K562 (cell line): ENCODE data around the gene DGKE. TPM values are rescaled to one million over a fixed set of nuclear protein-coding genes. Genes with fewer than 3 reads are reported as not detected.
A peak's percentile ranks its signal among the peaks of the same experiment; 100 is the strongest.

Source experiments
- BRD9 ChIP-seq: fragments of 450-650 bp; IDR thresholded peaks from 2 replicates; pipeline ENCODE4 v1.6.1; 2018; ENCODE audit warnings: low read depth; ENCODE audit not compliant: partially characterized antibody
- CBFA2T2 ChIP-seq: fragments of 450-650 bp; conservative IDR thresholded peaks from 2 replicates; pipeline ENCODE4 v1.6.1; 2017; ENCODE audit warnings: mild to moderate bottlenecking
- CC2D1A ChIP-seq: fragments of 450-650 bp; IDR thresholded peaks from 2 replicates; pipeline ENCODE4 v1.6.1; 2017; ENCODE audit warnings: mild to moderate bottlenecking
- COPS2 ChIP-seq: fragments of 450-650 bp; conservative IDR thresholded peaks from 2 replicates; pipeline ENCODE4 v1.6.1; 2016; ENCODE audit warnings: mild to moderate bottlenecking, moderate library complexity
- ERF ChIP-seq: fragments of 450-650 bp; formaldehyde crosslinking; IDR thresholded peaks from 2 replicates; pipeline ENCODE4 v1.4.0; 2020; ENCODE audit warnings: mild to moderate bottlenecking, mixed read lengths
- FOSL1 ChIP-seq: fragments of 200-800 bp; sonication (Bioruptor generic); conservative IDR thresholded peaks from 2 replicates; pipeline ENCODE4 v1.6.1; 2016; ENCODE audit warnings: missing genetic modification characterization, missing compliant biosample characterization
- FOXP4 ChIP-seq: sonication (generic); formaldehyde crosslinking; IDR thresholded peaks from 2 replicates; pipeline ENCODE4 v1.8.0; 2022; ENCODE audit warnings: mild to moderate bottlenecking, missing genetic modification reagents, borderline replicate concordance
- KLF16 ChIP-seq: IDR thresholded peaks from 2 replicates; pipeline ENCODE4 v1.6.1; 2016; ENCODE audit warnings: antibody characterized with exemption
- MTF1 ChIP-seq: fragments of 250-450 bp; sonication (Bioruptor Pico); IDR thresholded peaks from 2 replicates; pipeline ENCODE4 v1.9.0; 2021; ENCODE audit warnings: moderate library complexity, mild to moderate bottlenecking, inconsistent platforms, borderline replicate concordance
- NCOA2 ChIP-seq, 2 experiments: fragments of 450-650 bp; IDR thresholded peaks; 2 replicates each; pipeline ENCODE4 v1.6.1; 2018; ENCODE audit warnings: mild to moderate bottlenecking in 2 of 2, moderate library complexity in 1 of 2; ENCODE audit not compliant: partially characterized antibody in 2 of 2
- NR3C1 ChIP-seq: sonication (generic); formaldehyde crosslinking; IDR thresholded peaks from 2 replicates; pipeline ENCODE4 v1.8.1; 2022; ENCODE audit warnings: missing genetic modification reagents
- PCBP1 ChIP-seq: fragments of 200-400 bp; formaldehyde crosslinking; IDR thresholded peaks from 2 replicates; pipeline ENCODE4 v1.6.1; 2018; ENCODE audit warnings: mild to moderate bottlenecking, low read depth, low read length; ENCODE audit not compliant: poor library complexity, severe bottlenecking
- PML ChIP-seq: IDR thresholded peaks from 2 replicates; pipeline ENCODE4 v1.6.1; 2012; ENCODE audit warnings: low read length, inconsistent platforms
- PYGO2 ChIP-seq: fragments of 450-650 bp; IDR thresholded peaks from 2 replicates; pipeline ENCODE4 v1.6.1; 2016; ENCODE audit warnings: mild to moderate bottlenecking, missing genetic modification characterization, moderate library complexity, missing compliant biosample characterization
- SRSF1 ChIP-seq: fragments of 200-400 bp; formaldehyde crosslinking; IDR thresholded peaks from 2 replicates; pipeline ENCODE4 v1.6.1; 2017; ENCODE audit warnings: mild to moderate bottlenecking, low read depth, low read length, moderate library complexity
- THAP7 ChIP-seq: fragments of 250-450 bp; sonication (Bioruptor Pico); IDR thresholded peaks from 2 replicates; pipeline ENCODE4 v1.5.0; 2021
- XRCC5 ChIP-seq: fragments of 200-400 bp; formaldehyde crosslinking; IDR thresholded peaks from 2 replicates; pipeline ENCODE4 v1.6.1; 2017; ENCODE audit warnings: low read depth, mild to moderate bottlenecking, low read length
- ZNF224 ChIP-seq: sonication (generic); formaldehyde crosslinking; IDR thresholded peaks from 2 replicates; pipeline ENCODE4 v1.8.0; 2022; ENCODE audit warnings: mild to moderate bottlenecking, missing genetic modification reagents
- ZNF41 ChIP-seq: fragments of 250-450 bp; sonication (Bioruptor Pico); conservative IDR thresholded peaks from 2 replicates; pipeline ENCODE4 v1.4.0; 2020; ENCODE audit warnings: mild to moderate bottlenecking
- ZNF431 ChIP-seq: sonication (generic); formaldehyde crosslinking; IDR thresholded peaks from 2 replicates; pipeline ENCODE4 v1.8.0; 2022; ENCODE audit warnings: mild to moderate bottlenecking, missing genetic modification reagents
- ZNF584 ChIP-seq: fragments of 200-800 bp; sonication (Bioruptor generic); IDR thresholded peaks from 2 replicates; pipeline ENCODE4 v1.6.1; 2016; ENCODE audit warnings: low read depth, mild to moderate bottlenecking, missing genetic modification characterization, missing compliant biosample characterization
- ZNF696 ChIP-seq: fragments of 250-450 bp; sonication (Bioruptor Pico); conservative IDR thresholded peaks from 2 replicates; pipeline ENCODE4 v1.4.0; 2020; ENCODE audit warnings: mild to moderate bottlenecking, moderate library complexity
- polyA plus RNA-seq, 8 experiments: library from polyadenylated mRNA; depleted of rRNA in 4 of 8; stranded (reverse) in 5 of 8; unstranded in 3 of 8; fragments of >200 nt; fragmentation: Nextera tagmentation in 2 of 8; fragmentation: Illumina TruSeq in 1 of 8; extraction: Ambion mirVana in 2 of 8; extraction: Trizol in 1 of 8; gene quantifications; 2 replicates each; pipeline versions ENCODE4 v1.2.1 to v1.2.3, GENCODE V29; 2011 to 2014; ENCODE audit warnings: inconsistent platforms in 1 of 8, missing spikeins in 1 of 8
- total RNA-seq, 7 experiments: library from RNA; depleted of rRNA in 6 of 7; stranded (reverse); fragments of >200 nt in 6 of 7; fragmentation: Illumina TruSeq in 2 of 7; extraction: Trizol in 2 of 7; gene quantifications; 2 replicates each; pipeline versions ENCODE4 v1.2.1 to v1.2.3, GENCODE V29; 2011 to 2021; ENCODE audit warnings: low replicate concordance in 1 of 7
- TF ChIP-seq, protein P1 (sequence below), 2 experiments: IDR thresholded peaks; 2 replicates each; pipeline ENCODE4 v1.6.1; 2012; ENCODE audit warnings: improper control_type of control experiment in 2 of 2, low read depth in 2 of 2, low read length in 2 of 2, borderline replicate concordance in 1 of 2
- TF ChIP-seq, protein P2 (sequence below): fragments of 250-450 bp; sonication (Bioruptor Pico); IDR thresholded peaks from 2 replicates; pipeline ENCODE4 v1.4.0; 2020; ENCODE audit warnings: borderline replicate concordance

Gene DGKE
- total and polyA plus RNA-seq, 9 of the 15 experiments (the other 6 are each of a cell fraction or from before 2014, with no cell fraction given) = 1.3 to 9.9 (median 5.9) TPM

DNA sequence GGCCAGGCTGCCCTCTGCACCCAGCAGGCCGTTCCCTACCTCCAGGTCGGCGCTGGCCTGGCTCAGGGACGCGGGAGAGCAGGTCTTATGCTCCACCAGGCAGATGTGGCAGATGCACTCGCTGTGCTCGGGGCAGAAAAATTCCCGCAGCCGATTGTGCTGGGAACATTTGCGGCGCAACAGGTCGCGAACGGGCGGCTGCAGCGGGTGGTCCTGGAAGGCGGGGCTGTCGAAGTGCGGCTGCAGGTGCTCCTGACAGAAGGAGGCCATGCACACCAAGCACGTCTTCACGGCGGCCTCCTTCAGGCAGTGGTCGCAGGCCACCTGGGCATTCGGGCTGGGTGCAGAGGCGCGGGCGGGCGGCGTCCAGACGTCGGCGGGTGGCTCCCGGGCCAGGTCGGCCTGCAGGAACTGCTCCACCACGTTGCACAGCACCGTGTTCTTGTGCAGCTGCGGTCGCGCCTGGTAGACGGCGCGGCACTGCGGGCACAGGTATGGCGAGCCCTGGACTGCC lies 79.5 kb downstream of the DGKE start (continued):
- TF ChIP-seq FOXP4 (CRISPR knock-in tag) (no peak), ZNF696 (no peak), NR3C1 (0 out of 2 replicates have a peak, but pooled peaks have one; percentile 61), ERF (no peak), XRCC5 (no peak), KLF16 (no peak), SRSF1 (0 out of 2 replicates have a peak, but pooled peaks have one; percentile 2), FOSL1 (tag) (0 out of 2 replicates have a peak, but pooled peaks have one; percentile 1), CBFA2T2 (no peak), ZNF431 (CRISPR knock-in tag) (peak; percentile 68), ZNF584 (no peak), COPS2 (no peak), ZNF224 (CRISPR knock-in tag) (no peak), NCOA2 (IDR thresholded peaks at IDR 0.05; ENCODE audit: partially characterized antibody in 2 of 2) (no peak), PCBP1 (no peak), CC2D1A (no peak), MTF1 (CRISPR knock-in tag) (no peak), PYGO2 (tag) (no peak), THAP7 (CRISPR knock-in tag) (no peak), BRD9 (no peak), PML (no peak), ZNF41 (CRISPR knock-in tag) (no peak)
- TF ChIP-seq, protein P1, sequence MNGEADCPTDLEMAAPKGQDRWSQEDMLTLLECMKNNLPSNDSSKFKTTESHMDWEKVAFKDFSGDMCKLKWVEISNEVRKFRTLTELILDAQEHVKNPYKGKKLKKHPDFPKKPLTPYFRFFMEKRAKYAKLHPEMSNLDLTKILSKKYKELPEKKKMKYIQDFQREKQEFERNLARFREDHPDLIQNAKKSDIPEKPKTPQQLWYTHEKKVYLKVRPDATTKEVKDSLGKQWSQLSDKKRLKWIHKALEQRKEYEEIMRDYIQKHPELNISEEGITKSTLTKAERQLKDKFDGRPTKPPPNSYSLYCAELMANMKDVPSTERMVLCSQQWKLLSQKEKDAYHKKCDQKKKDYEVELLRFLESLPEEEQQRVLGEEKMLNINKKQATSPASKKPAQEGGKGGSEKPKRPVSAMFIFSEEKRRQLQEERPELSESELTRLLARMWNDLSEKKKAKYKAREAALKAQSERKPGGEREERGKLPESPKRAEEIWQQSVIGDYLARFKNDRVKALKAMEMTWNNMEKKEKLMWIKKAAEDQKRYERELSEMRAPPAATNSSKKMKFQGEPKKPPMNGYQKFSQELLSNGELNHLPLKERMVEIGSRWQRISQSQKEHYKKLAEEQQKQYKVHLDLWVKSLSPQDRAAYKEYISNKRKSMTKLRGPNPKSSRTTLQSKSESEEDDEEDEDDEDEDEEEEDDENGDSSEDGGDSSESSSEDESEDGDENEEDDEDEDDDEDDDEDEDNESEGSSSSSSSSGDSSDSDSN (IDR thresholded peaks at IDR 0.05; ENCODE audit: borderline replicate concordance in 1 of 2, low read depth in 2 of 2, low read length in 2 of 2) = 0 out of 4 replicates have a peak, but pooled peaks of 1 of the 2 experiments have one; percentile 20
- TF ChIP-seq, protein P2, sequence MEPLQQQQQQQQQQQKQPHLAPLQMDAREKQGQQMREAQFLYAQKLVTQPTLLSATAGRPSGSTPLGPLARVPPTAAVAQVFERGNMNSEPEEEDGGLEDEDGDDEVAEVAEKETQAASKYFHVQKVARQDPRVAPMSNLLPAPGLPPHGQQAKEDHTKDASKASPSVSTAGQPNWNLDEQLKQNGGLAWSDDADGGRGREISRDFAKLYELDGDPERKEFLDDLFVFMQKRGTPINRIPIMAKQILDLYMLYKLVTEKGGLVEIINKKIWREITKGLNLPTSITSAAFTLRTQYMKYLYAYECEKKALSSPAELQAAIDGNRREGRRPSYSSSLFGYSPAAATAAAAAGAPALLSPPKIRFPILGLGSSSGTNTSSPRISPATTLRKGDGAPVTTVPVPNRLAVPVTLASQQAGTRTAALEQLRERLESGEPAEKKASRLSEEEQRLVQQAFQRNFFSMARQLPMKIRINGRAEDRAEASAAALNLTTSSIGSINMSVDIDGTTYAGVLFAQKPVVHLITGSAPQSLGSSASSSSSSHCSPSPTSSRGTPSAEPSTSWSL (CRISPR knock-in tag) = no peak
